Fibroblast of lung (primary cell): ENCODE measurements around the gene TBC1D2B. TPM values are rescaled to one million over a fixed set of nuclear protein-coding genes. Genes with fewer than 3 reads are reported as not detected.
A peak's percentile ranks its signal among the peaks of the same experiment; 100 is the strongest.

Source experiments
- DNase-seq, 2 donors: peaks; one replicate each; pipeline versions ENCODE4 v3.0.0 to v3.0.0-alpha.2; 2010; ENCODE audit warnings: low read depth in 2 of 2
- H2AFZ ChIP-seq: 2 replicates; pipeline ENCODE4 v1.5.1; 2012; ENCODE audit warnings: low read length, control low read depth, inconsistent platforms
- H3K27ac ChIP-seq: 2 replicates; pipeline ENCODE4 v1.5.1; 2011; ENCODE audit warnings: low read length, control low read depth; ENCODE audit not compliant: insufficient read depth
- H3K27me3 ChIP-seq: 2 replicates; pipeline ENCODE4 v1.5.1; 2011; ENCODE audit warnings: mild to moderate bottlenecking, low read length; ENCODE audit not compliant: control insufficient read depth, insufficient read depth
- H3K36me3 ChIP-seq: 2 replicates; pipeline ENCODE4 v1.5.1; 2011; ENCODE audit warnings: low read length; ENCODE audit not compliant: control insufficient read depth, insufficient read depth
- H3K4me1 ChIP-seq: 2 replicates; pipeline ENCODE4 v1.5.1; 2011; ENCODE audit warnings: low read length; ENCODE audit not compliant: control insufficient read depth, insufficient read depth; ENCODE audit errors: extremely low read depth
- H3K4me2 ChIP-seq: 2 replicates; pipeline ENCODE4 v1.5.1; 2011; ENCODE audit warnings: low read length, control low read depth; ENCODE audit not compliant: insufficient read depth; ENCODE audit errors: extremely low read depth
- H3K4me3 ChIP-seq, 4 experiments: fragments of 200-600 bp in 1 of 4; sonication (generic) in 1 of 4; replicated peaks in 1 of 4; 2 replicates each; pipeline ENCODE4 v1.5.1; 2011 to 2016; ENCODE audit warnings: low read length in 4 of 4, low read depth in 3 of 4, mild to moderate bottlenecking in 3 of 4, control low read depth in 2 of 4, inconsistent platforms in 1 of 4, mixed read lengths in 1 of 4; ENCODE audit not compliant: insufficient read depth in 1 of 4; ENCODE audit errors: control extremely low read depth in 1 of 4
- H3K79me2 ChIP-seq: 2 replicates; pipeline ENCODE4 v1.5.1; 2012; ENCODE audit warnings: mild to moderate bottlenecking, low read length, inconsistent platforms; ENCODE audit not compliant: control insufficient read depth, insufficient read depth
- H3K9ac ChIP-seq: 2 replicates; pipeline ENCODE4 v1.5.1; 2011; ENCODE audit warnings: mild to moderate bottlenecking, low read length, control low read depth; ENCODE audit not compliant: insufficient read depth
- H3K9me3 ChIP-seq: 2 replicates; pipeline ENCODE4 v1.5.1; 2012; ENCODE audit warnings: low read depth, low read length; ENCODE audit not compliant: control insufficient read depth, insufficient read depth
- H4K20me1 ChIP-seq: 2 replicates; pipeline ENCODE4 v1.5.1; 2011; ENCODE audit warnings: low read length; ENCODE audit not compliant: control insufficient read depth, insufficient read depth; ENCODE audit errors: extremely low read depth
- CTCF ChIP-seq, 2 donors: IDR thresholded peaks in 1 of 2; conservative IDR thresholded peaks in 1 of 2; 1 replicate in 1 of 2; 2 replicates in 1 of 2; pipeline ENCODE4 v1.5.1; 2011 to 2012; ENCODE audit warnings: low read length in 2 of 2, control low read depth in 1 of 2, inconsistent platforms in 1 of 2, low read depth in 1 of 2, mild to moderate bottlenecking in 1 of 2
- EZH2 ChIP-seq: IDR thresholded peaks from 2 replicates; pipeline ENCODE4 v1.5.1; 2012; ENCODE audit warnings: low read length, control low read depth, mild to moderate bottlenecking; ENCODE audit errors: missing control alignments
- polyA plus RNA-seq, 2 donors: library from polyadenylated mRNA; depleted of rRNA in 1 of 2; stranded (reverse) in 1 of 2; unstranded in 1 of 2; fragments of >200 nt; gene quantifications; 2 replicates each; pipeline ENCODE4 v1.2.1, GENCODE V29; 2011 to 2012; ENCODE audit warnings: missing spikeins in 1 of 2
- total RNA-seq: library from RNA; depleted of rRNA; stranded (reverse); fragments of >200 nt; gene quantifications from 2 replicates; pipeline ENCODE4 v1.2.1, GENCODE V29; 2014

TBC1D2B gene
- total and polyA plus RNA-seq, 2 donors (not counting 1 experiment from before 2014, with no cell fraction given) = 49.4 to 73.3 TPM

- no peak for DNase-seq
- no peaks in the 10 kb centered on the region for H3K79me2 ChIP-seq
- TF ChIP-seq EZH2 (no peak), CTCF (conservative IDR thresholded peaks at IDR 0.05 in 1 of 2, IDR thresholded peaks at IDR 0.05 in 1 of 2; ENCODE audit: low read depth in 1 of 2, low read length in 2 of 2) (no peak)
- peaks cover 11% of the 10 kb centered on the region for H3K4me1 ChIP-seq
- H3K36me3 ChIP-seq = peaks cover 18% of the 10 kb centered on the region
- no peaks in the 10 kb centered on the region for H3K27me3 ChIP-seq
- H3K27ac ChIP-seq = no peak overlapping the region
- no peaks in the 10 kb centered on the region for H4K20me1 ChIP-seq
- H3K9ac ChIP-seq = no peak overlapping the region
- H3K4me2 ChIP-seq = no peak overlapping the region
- H3K9me3 ChIP-seq = no peaks in the 10 kb centered on the region
- no peak overlapping the region for H2AFZ ChIP-seq
- H3K4me3 ChIP-seq = no peak overlapping the region
Measured at GRCh38 chr15:78001656-78002055, 75.9 kb downstream of the TBC1D2B start.

DNA sequence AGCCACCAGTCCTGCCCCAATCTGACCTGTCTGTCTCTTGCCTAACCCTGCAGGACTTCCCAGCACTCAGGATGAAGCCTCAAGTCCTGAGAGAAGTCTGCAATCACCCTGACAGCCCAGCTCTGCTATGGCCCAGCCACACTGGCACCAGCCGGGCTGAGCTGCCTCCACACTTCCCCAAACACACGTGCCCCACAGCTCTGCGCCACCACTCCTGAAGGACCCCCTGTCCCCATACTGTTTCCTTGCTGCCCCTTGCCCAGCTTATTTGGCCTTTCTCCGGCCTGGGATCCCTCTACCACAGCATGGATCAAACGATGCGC is 76.6 kb downstream of the TBC1D2B start:
- Histone ChIP-seq H4K20me1 (no peaks in the 10 kb centered on the region), H3K79me2 (no peaks in the 10 kb centered on the region), H3K27ac (no peak overlapping the region), H3K4me1 (peaks cover 11% of the 10 kb centered on the region), H3K4me2 (no peak overlapping the region), H2AFZ (no peak overlapping the region), H3K27me3 (no peaks in the 10 kb centered on the region), H3K36me3 (peaks cover 18% of the 10 kb centered on the region), H3K4me3 (no peak overlapping the region), H3K9me3 (no peaks in the 10 kb centered on the region), H3K9ac (no peak overlapping the region)
- DNase-seq = no peak
- TF ChIP-seq EZH2 (no peak), CTCF (conservative IDR thresholded peaks at IDR 0.05 in 1 of 2, IDR thresholded peaks at IDR 0.05 in 1 of 2; ENCODE audit: low read depth in 1 of 2, low read length in 2 of 2) (no peak)

- Histone ChIP-seq H4K20me1 (no peaks in the 10 kb centered on the region), H3K4me3 (no peak overlapping the region), H3K79me2 (no peaks in the 10 kb centered on the region), H3K9ac (no peak overlapping the region), H3K4me1 (peaks cover 9% of the 10 kb centered on the region), H3K27ac (no peak overlapping the region), H3K27me3 (no peaks in the 10 kb centered on the region), H3K4me2 (no peak overlapping the region), H3K9me3 (no peaks in the 10 kb centered on the region), H2AFZ (no peak overlapping the region), H3K36me3 (peaks cover 18% of the 10 kb centered on the region)
- DNase-seq = peak; percentile 51 to 54
- TF ChIP-seq EZH2 (no peak), CTCF (conservative IDR thresholded peaks at IDR 0.05 in 1 of 2, IDR thresholded peaks at IDR 0.05 in 1 of 2; ENCODE audit: low read depth in 1 of 2, low read length in 2 of 2) (peak; percentile 19 to 43)
Measured at GRCh38 chr15:78000091-78000926, 77.2 kb downstream of the TBC1D2B start.
